ENCODE data around the gene TMEM269.

- TF ChIP-seq CTCF (IDR thresholded peaks at IDR 0.05) (no peak), POLR2A (IDR thresholded peaks at IDR 0.05) (no peak), EP300 (IDR thresholded peaks at IDR 0.05) (no peak), POLR2AphosphoS5 (IDR thresholded peaks at IDR 0.05) (no peak)
Measured at GRCh38 chr1:42831273-42831672, 46.5 kb downstream of the TMEM269 start.
